K562 (cell line): Measurements from ENCODE around the gene AFF3. TPM values are rescaled to one million over a fixed set of nuclear protein-coding genes. Genes with fewer than 3 reads are reported as not detected.

Experiments
- ATAC-seq: fragments of 200-7000 bp; cut with Tn5 transposase; 3 replicates; pipeline ENCODE4 v1.9.1; 2020; ENCODE audit warnings: moderate library complexity
- BruUV-seq: library from RNA; stranded (reverse); fragments of 400-500 nt; replicated peaks from 2 replicates; lab custom pipeline; 2021; lab: Mats Ljungman, UMichigan
- CTCF ChIA-PET: fragments of 300-600 bp; formaldehyde crosslinking; extraction: SDS; loops from one replicate; lab custom pipeline; 2021; ENCODE audit warnings: low intra/inter-chr PET ratio; lab: Yijun Ruan, JAX
- POLR2A ChIA-PET: fragments of 300-600, 350-650 bp; sonication (Branson Sonifier 250); formaldehyde crosslinking; extraction: SDS; loops from one replicate; lab custom pipeline; 2021; ENCODE audit warnings: antibody characterized with exemption, inconsistent platforms; lab: Yijun Ruan, JAX
- DNase-seq, 4 experiments: peaks; one replicate each; pipeline versions ENCODE4 v3.0.0 to v3.0.0-alpha.2; 2011 to 2018; ENCODE audit warnings: low spot score in 3 of 4, mixed read lengths in 3 of 4; ENCODE audit errors: extremely low read depth in 1 of 4
- FAIRE-seq: peaks from 2 replicates; lab custom pipeline; 2011; peaks lifted over from hg19 to GRCh38; lab: Jason Lieb, UNC
- H2AFZ ChIP-seq: 2 replicates; pipeline ENCODE4 v1.6.0; 2011; ENCODE audit warnings: low read depth, low read length, control low read depth, inconsistent platforms
- H3K27ac ChIP-seq: fragments of 200-600 bp; 3 replicates; pipeline ENCODE4 v1.8.0; 2011; ENCODE audit warnings: low read depth, mild to moderate bottlenecking, control low read depth, inconsistent platforms, low read length, moderate library complexity, mixed read lengths; ENCODE audit errors: extremely low read depth
- H3K27me3 ChIP-seq, 2 experiments: fragments of 300-600 bp in 1 of 2; 2 replicates in 1 of 2; 3 replicates in 1 of 2; pipeline versions ENCODE4 v1.6.0 to v1.8.0; 2011; ENCODE audit warnings: inconsistent platforms in 2 of 2, low read length in 2 of 2, mild to moderate bottlenecking in 1 of 2, mixed read lengths in 1 of 2, moderate library complexity in 1 of 2; ENCODE audit not compliant: control insufficient read depth in 2 of 2, insufficient read depth in 2 of 2
- H3K36me3 ChIP-seq: fragments of 300-600 bp; 3 replicates; pipeline ENCODE4 v1.8.0; 2011; ENCODE audit warnings: mild to moderate bottlenecking, low read length, inconsistent platforms; ENCODE audit not compliant: control insufficient read depth, insufficient read depth
- H3K4me1 ChIP-seq, 2 experiments: fragments of 200-600 bp in 1 of 2; replicated peaks in 1 of 2; 2 replicates in 1 of 2; 3 replicates in 1 of 2; pipeline versions ENCODE4 v1.5.1 to v1.8.0; 2011; ENCODE audit warnings: inconsistent platforms in 2 of 2, low read length in 2 of 2, mild to moderate bottlenecking in 1 of 2, mixed read lengths in 1 of 2, moderate library complexity in 1 of 2; ENCODE audit not compliant: control insufficient read depth in 2 of 2, insufficient read depth in 2 of 2
- H3K4me2 ChIP-seq: 2 replicates; pipeline ENCODE4 v1.6.1; 2011; ENCODE audit warnings: low read length, control low read depth, inconsistent platforms, mixed read lengths; ENCODE audit not compliant: insufficient read depth
- H3K4me3 ChIP-seq: fragments of 200-600 bp; sonication (generic), shearing (Covaris generic); 2 replicates; pipeline ENCODE4 v1.5.1; 2016; ENCODE audit warnings: control low read depth, inconsistent platforms
- H3K79me2 ChIP-seq: fragments of 200-600 bp; 3 replicates; pipeline ENCODE4 v1.8.0; 2011; ENCODE audit warnings: low read length, inconsistent platforms; ENCODE audit not compliant: control insufficient read depth, insufficient read depth
- H3K9ac ChIP-seq, 2 experiments: 2 replicates each; pipeline versions ENCODE4 v1.6.0 to v1.6.1; 2011; ENCODE audit warnings: low read depth in 2 of 2, low read length in 2 of 2, control low read depth in 1 of 2, inconsistent platforms in 1 of 2, mild to moderate bottlenecking in 1 of 2, mixed read lengths in 1 of 2; ENCODE audit not compliant: insufficient read depth in 1 of 2
- H3K9me1 ChIP-seq: one replicate; pipeline ENCODE4 v1.6.0; 2011; ENCODE audit warnings: inconsistent platforms, mild to moderate bottlenecking, low read length, moderate library complexity; ENCODE audit not compliant: control insufficient read depth, insufficient read depth
- H3K9me3 ChIP-seq: replicated peaks from 2 replicates; pipeline ENCODE4 v1.5.1; 2011; ENCODE audit warnings: low read depth, low read length, inconsistent platforms; ENCODE audit not compliant: control insufficient read depth, insufficient read depth
- H4K20me1 ChIP-seq: replicated peaks from 2 replicates; pipeline ENCODE4 v1.6.1; 2011; ENCODE audit warnings: low read length, inconsistent platforms, mixed read lengths; ENCODE audit not compliant: control insufficient read depth, insufficient read depth
- CBX1 ChIP-seq: sonication (generic); IDR thresholded peaks from 2 replicates; pipeline ENCODE4 v1.6.1; 2016; ENCODE audit warnings: antibody characterized with exemption, low read depth, mild to moderate bottlenecking
- CTCFL ChIP-seq: IDR thresholded peaks from 2 replicates; pipeline ENCODE4 v1.6.1; 2011; ENCODE audit warnings: borderline replicate concordance, low read depth, mild to moderate bottlenecking, moderate library complexity, low read length; ENCODE audit not compliant: insufficient read depth, poor library complexity, severe bottlenecking
- CUX1 ChIP-seq: fragments of 200-800 bp; sonication (Bioruptor generic); IDR thresholded peaks from 2 replicates; pipeline ENCODE4 v1.6.1; 2016; ENCODE audit warnings: missing genetic modification characterization, missing compliant biosample characterization
- RFX1 ChIP-seq: fragments of 450-650 bp; IDR thresholded peaks from 2 replicates; pipeline ENCODE4 v1.6.1; 2016; ENCODE audit warnings: mild to moderate bottlenecking, moderate library complexity
- SFPQ ChIP-seq: fragments of 200-400 bp; formaldehyde crosslinking; IDR thresholded peaks from 2 replicates; pipeline ENCODE4 v1.6.1; 2017; ENCODE audit warnings: mild to moderate bottlenecking, low read depth, low read length, moderate library complexity
- ZBTB12 ChIP-seq: fragments of 250-450 bp; sonication (Bioruptor Pico); IDR thresholded peaks from 2 replicates; pipeline ENCODE4 v1.4.0; 2020
- WGBS: fragments of 100-300 bp; shearing (Covaris generic); methylation state at CpG from one replicate; pipeline ENCODE4 v1.1.6; 2016; ENCODE audit warnings: low coverage, mixed read lengths; ENCODE audit not compliant: insufficient coverage; ENCODE audit errors: missing lambda C conversion rate; 5-methylcytosine and 5-hydroxymethylcytosine counted together
- in situ Hi-C: fragments of 300-500 bp; cut with MboI; formaldehyde crosslinking; loops from 4 replicates; pipeline ENCODE4 v1.15.0; 2018; ENCODE audit warnings: inconsistent platforms, mixed read lengths
- intact Hi-C: fragments of 100-400 bp; cut with micrococcal nuclease; formaldehyde crosslinking; loops from 2 replicates; pipeline ENCODE4 v1.14.2; 2022
- polyA plus RNA-seq, 8 experiments: library from polyadenylated mRNA; depleted of rRNA in 4 of 8; stranded (reverse) in 5 of 8; unstranded in 3 of 8; fragments of >200 nt; fragmentation: Nextera tagmentation in 2 of 8; fragmentation: Illumina TruSeq in 1 of 8; extraction: Ambion mirVana in 2 of 8; extraction: Trizol in 1 of 8; gene quantifications; 2 replicates each; pipeline versions ENCODE4 v1.2.1 to v1.2.3, GENCODE V29; 2011 to 2014; ENCODE audit warnings: inconsistent platforms in 1 of 8, missing spikeins in 1 of 8
- total RNA-seq, 7 experiments: library from RNA; depleted of rRNA in 6 of 7; stranded (reverse); fragments of >200 nt in 6 of 7; fragmentation: Illumina TruSeq in 2 of 7; extraction: Trizol in 2 of 7; gene quantifications; 2 replicates each; pipeline versions ENCODE4 v1.2.1 to v1.2.3, GENCODE V29; 2011 to 2021; ENCODE audit warnings: low replicate concordance in 1 of 7

AFF3 gene
- total and polyA plus RNA-seq, 9 of the 15 experiments (the other 6 are each of a cell fraction or from before 2014, with no cell fraction given) = 0.02 to 0.11 TPM; not detected in 7

GRCh38 chr2:99808361-99809200 is 333.8 kb downstream of the AFF3 start:
- CTCF ChIA-PET = no interaction called here
- H3K9ac ChIP-seq = no peak overlapping the region
- intact Hi-C loops = no loop called here

More at GRCh38 chr2:99808361-99809200, 333.8 kb downstream of the AFF3 start:
- Histone ChIP-seq H3K4me2 (no peak overlapping the region), H3K4me3 (no peak overlapping the region), H3K79me2 (no peaks in the 10 kb centered on the region), H3K9me1 (no peaks in the 10 kb centered on the region), H2AFZ (no peak overlapping the region), H3K27me3 (peaks cover 24 to 30% of the 10 kb centered on the region in 2 experiments), H4K20me1 (no peaks in the 10 kb centered on the region), H3K9me3 (no peaks in the 10 kb centered on the region), H3K36me3 (no peaks in the 10 kb centered on the region), H3K4me1 (no peaks in the 10 kb centered on the region), H3K27ac (no peak overlapping the region)
- ATAC-seq (no peak), DNase-seq (no peak), FAIRE-seq (no peak)
- in situ Hi-C loops = loop anchor here (25.0 kb wide), 1 partner anchor 246 kb away; no protein-coding TSS in a partner anchor
- WGBS = 2% methylated on average over 4 of the region's 4 CpGs
- TF ChIP-seq RFX1 (peak; percentile 27), CTCFL (no peak), CUX1 (CRISPR knock-in tag) (no peak), SFPQ (no peak), CBX1 (no peak), ZBTB12 (CRISPR knock-in tag) (no peak)
- POLR2A ChIA-PET = no interaction called here
- no TSS peak for BruUV-seq
